Measurements from ENCODE around the gene PSME1.

Gene PSME1

DNA sequence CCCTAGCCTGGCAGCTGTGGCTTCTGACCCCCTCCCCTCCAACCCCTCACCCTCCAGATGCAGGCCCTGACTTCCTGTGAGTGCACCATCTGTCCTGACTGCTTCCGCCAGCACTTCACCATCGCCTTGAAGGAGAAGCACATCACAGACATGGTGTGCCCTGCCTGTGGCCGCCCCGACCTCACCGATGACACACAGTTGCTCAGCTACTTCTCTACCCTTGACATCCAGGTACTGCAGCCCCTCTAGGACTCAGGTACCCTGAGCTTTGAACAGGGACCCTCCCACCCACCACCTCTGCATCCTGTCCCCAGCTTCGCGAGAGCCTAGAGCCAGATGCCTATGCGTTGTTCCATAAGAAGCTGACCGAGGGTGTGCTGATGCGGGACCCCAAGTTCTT, 19.1 kb downstream of the PSME1 start:
- Histone ChIP-seq H3K23ac (ENCODE audit: low read depth, low read length, poor library complexity) (no peak overlapping the region), H2AFZ (ENCODE audit: low read length) (no peak overlapping the region), H2BK120ac (ENCODE audit: low read depth, low read length) (no peak overlapping the region), H3K4me3 (ENCODE audit: low read length in 2 of 2) (no peak overlapping the region), H3K4ac (ENCODE audit: low read length) (no peak overlapping the region), H3K18ac (ENCODE audit: low read length) (no peak overlapping the region), H3K9me3 (replicated peaks in 1 of 2; ENCODE audit: control insufficient read depth in 2 of 2, insufficient read depth in 1 of 2, low read depth in 1 of 2, low read length in 2 of 2) (no peaks in the 10 kb centered on the region), H2AK5ac (ENCODE audit: low read depth, low read length) (no peak overlapping the region), H3K14ac (ENCODE audit: low read length) (no peak overlapping the region), H3K4me1 (ENCODE audit: control insufficient read depth in 2 of 2, insufficient read depth in 1 of 2, low read depth in 1 of 2, low read length in 2 of 2) (no peaks in the 10 kb centered on the region), H3K9ac (ENCODE audit: low read depth, low read length, poor library complexity) (peak overlapping the region; percentile 79), H2BK5ac (ENCODE audit: low read length) (no peak overlapping the region), H4K91ac (ENCODE audit: low read depth, low read length, poor library complexity) (no peak overlapping the region), H3K27ac (replicated peaks; ENCODE audit: low read length) (no peak overlapping the region), H3K27me3 (ENCODE audit: control insufficient read depth in 3 of 3, insufficient read depth in 3 of 3, low read depth in 1 of 3, low read length in 3 of 3) (no peaks in the 10 kb centered on the region), H4K8ac (ENCODE audit: low read depth, low read length) (no peak overlapping the region), H2BK12ac (ENCODE audit: low read length) (no peak overlapping the region), H2BK15ac (ENCODE audit: low read length) (no peak overlapping the region), H3K79me1 (ENCODE audit: low read depth, low read length) (peaks cover 2% of the 10 kb centered on the region), H3K36me3 (replicated peaks in 1 of 2; ENCODE audit: control insufficient read depth in 2 of 2, insufficient read depth in 2 of 2, low read length in 2 of 2) (peaks cover 53 to 84% of the 10 kb centered on the region in 2 donors), H3K4me2 (ENCODE audit: insufficient read depth, low read length, poor library complexity, severe bottlenecking) (no peak overlapping the region)
- no peak for DNase-seq (ENCODE audit: low spot score)
- no CpG with 5 or more reads among the region's 10 CpGs for WGBS, 2 donors (ENCODE audit: extremely low coverage in 2 of 2, insufficient read length in 2 of 2, insufficient replicate concordance in 1 of 2)

DNA sequence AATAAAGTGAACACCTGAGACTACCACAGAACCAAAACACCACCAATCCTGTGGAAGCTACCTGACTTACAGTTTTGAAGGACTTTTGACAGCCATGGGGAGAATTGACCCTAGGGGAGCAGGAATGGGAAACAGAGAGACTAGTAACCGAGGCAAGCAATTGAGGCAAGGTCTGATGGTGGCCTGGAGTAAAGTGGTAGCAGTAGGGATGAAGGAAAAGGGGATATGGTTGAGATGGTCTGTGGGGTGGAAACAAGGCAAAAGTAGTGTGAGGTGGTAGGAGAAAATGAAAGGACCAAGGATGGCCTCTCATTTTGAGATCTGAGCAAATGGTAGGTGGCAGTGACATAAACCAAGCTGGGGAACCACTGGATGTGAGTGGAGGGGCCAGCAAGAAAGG, 20.8 kb downstream of the PSME1 start:
- no CpG with 5 or more reads among the region's 1 CpG for WGBS, 2 donors (ENCODE audit: extremely low coverage in 2 of 2, insufficient read length in 2 of 2, insufficient replicate concordance in 1 of 2)
- Histone ChIP-seq H2BK12ac (ENCODE audit: low read length) (no peak overlapping the region), H3K9ac (ENCODE audit: low read depth, low read length, poor library complexity) (no peak overlapping the region), H3K27ac (replicated peaks; ENCODE audit: low read length) (no peak overlapping the region), H3K4me1 (ENCODE audit: control insufficient read depth in 2 of 2, insufficient read depth in 1 of 2, low read depth in 1 of 2, low read length in 2 of 2) (peaks cover 7 to 9% of the 10 kb centered on the region in 2 donors), H3K27me3 (ENCODE audit: control insufficient read depth in 3 of 3, insufficient read depth in 3 of 3, low read depth in 1 of 3, low read length in 3 of 3) (no peaks in the 10 kb centered on the region), H3K4me2 (ENCODE audit: insufficient read depth, low read length, poor library complexity, severe bottlenecking) (no peak overlapping the region), H3K14ac (ENCODE audit: low read length) (no peak overlapping the region), H2AK5ac (ENCODE audit: low read depth, low read length) (no peak overlapping the region), H4K8ac (ENCODE audit: low read depth, low read length) (no peak overlapping the region), H3K79me1 (ENCODE audit: low read depth, low read length) (no peaks in the 10 kb centered on the region), H3K4ac (ENCODE audit: low read length) (no peak overlapping the region), H4K91ac (ENCODE audit: low read depth, low read length, poor library complexity) (no peak overlapping the region), H2BK5ac (ENCODE audit: low read length) (no peak overlapping the region), H3K9me3 (replicated peaks in 1 of 2; ENCODE audit: control insufficient read depth in 2 of 2, insufficient read depth in 1 of 2, low read depth in 1 of 2, low read length in 2 of 2) (no peaks in the 10 kb centered on the region), H2AFZ (ENCODE audit: low read length) (no peak overlapping the region), H3K4me3 (ENCODE audit: low read length in 2 of 2) (no peak overlapping the region), H2BK120ac (ENCODE audit: low read depth, low read length) (no peak overlapping the region), H2BK15ac (ENCODE audit: low read length) (no peak overlapping the region), H3K18ac (ENCODE audit: low read length) (no peak overlapping the region), H3K23ac (ENCODE audit: low read depth, low read length, poor library complexity) (no peak overlapping the region), H3K36me3 (replicated peaks in 1 of 2; ENCODE audit: control insufficient read depth in 2 of 2, insufficient read depth in 2 of 2, low read length in 2 of 2) (peaks cover 41 to 74% of the 10 kb centered on the region in 2 donors)
- DNase-seq (ENCODE audit: low spot score), result no peak

- H3K36me3 ChIP-seq (replicated peaks in 1 of 2; ENCODE audit: control insufficient read depth in 2 of 2, insufficient read depth in 2 of 2, low read length in 2 of 2), result peaks cover 42 to 70% of the 10 kb centered on the region in 2 donors
- no peak overlapping the region for H2BK120ac ChIP-seq (ENCODE audit: low read depth, low read length)
- no peak overlapping the region for H4K91ac ChIP-seq (ENCODE audit: low read depth, low read length, poor library complexity)
- no peak overlapping the region for H3K4ac ChIP-seq (ENCODE audit: low read length)
- no peak overlapping the region for H3K14ac ChIP-seq (ENCODE audit: low read length)
- peaks cover 7 to 13% of the 10 kb centered on the region in 2 donors for H3K4me1 ChIP-seq (ENCODE audit: control insufficient read depth in 2 of 2, insufficient read depth in 1 of 2, low read depth in 1 of 2, low read length in 2 of 2)
- H4K8ac ChIP-seq (ENCODE audit: low read depth, low read length), result no peak overlapping the region
- no CpG with 5 or more reads among the region's 12 CpGs for WGBS, 2 donors (ENCODE audit: extremely low coverage in 2 of 2, insufficient read length in 2 of 2, insufficient replicate concordance in 1 of 2)
- no peak overlapping the region for H2BK5ac ChIP-seq (ENCODE audit: low read length)
- no peak overlapping the region for H3K4me3 ChIP-seq (ENCODE audit: low read length in 2 of 2)
- no peaks in the 10 kb centered on the region for H3K79me1 ChIP-seq (ENCODE audit: low read depth, low read length)
- H3K9me3 ChIP-seq (replicated peaks in 1 of 2; ENCODE audit: control insufficient read depth in 2 of 2, insufficient read depth in 1 of 2, low read depth in 1 of 2, low read length in 2 of 2), result no peaks in the 10 kb centered on the region
- no peak overlapping the region for H3K23ac ChIP-seq (ENCODE audit: low read depth, low read length, poor library complexity)
- H3K9ac ChIP-seq (ENCODE audit: low read depth, low read length, poor library complexity), result no peak overlapping the region
- no peak overlapping the region for H2AFZ ChIP-seq (ENCODE audit: low read length)
- H3K4me2 ChIP-seq (ENCODE audit: insufficient read depth, low read length, poor library complexity, severe bottlenecking), result no peak overlapping the region
- no peak overlapping the region for H3K18ac ChIP-seq (ENCODE audit: low read length)
- no peak overlapping the region for H2BK12ac ChIP-seq (ENCODE audit: low read length)
- no peak overlapping the region for H3K27ac ChIP-seq (replicated peaks; ENCODE audit: low read length)
- no peak for DNase-seq (ENCODE audit: low spot score)
- H2BK15ac ChIP-seq (ENCODE audit: low read length), result no peak overlapping the region
- no peaks in the 10 kb centered on the region for H3K27me3 ChIP-seq (ENCODE audit: control insufficient read depth in 3 of 3, insufficient read depth in 3 of 3, low read depth in 1 of 3, low read length in 3 of 3)
- no peak overlapping the region for H2AK5ac ChIP-seq (ENCODE audit: low read depth, low read length)
Observed at GRCh38 chr14:24157331-24157730, 21.3 kb downstream of the PSME1 start.

- Histone ChIP-seq H3K36me3 (replicated peaks in 1 of 2; ENCODE audit: control insufficient read depth in 2 of 2, insufficient read depth in 2 of 2, low read length in 2 of 2) (peaks cover 43 to 73% of the 10 kb centered on the region in 2 donors), H3K4ac (ENCODE audit: low read length) (no peak overlapping the region), H2BK5ac (ENCODE audit: low read length) (no peak overlapping the region), H4K91ac (ENCODE audit: low read depth, low read length, poor library complexity) (no peak overlapping the region), H2BK12ac (ENCODE audit: low read length) (no peak overlapping the region), H3K4me3 (ENCODE audit: low read length in 2 of 2) (peak overlapping the region in 1 of 2 donors; percentile 13), H2BK120ac (ENCODE audit: low read depth, low read length) (no peak overlapping the region), H3K4me2 (ENCODE audit: insufficient read depth, low read length, poor library complexity, severe bottlenecking) (no peak overlapping the region), H3K27ac (replicated peaks; ENCODE audit: low read length) (no peak overlapping the region), H3K79me1 (ENCODE audit: low read depth, low read length) (no peaks in the 10 kb centered on the region), H2BK15ac (ENCODE audit: low read length) (no peak overlapping the region), H3K9me3 (replicated peaks in 1 of 2; ENCODE audit: control insufficient read depth in 2 of 2, insufficient read depth in 1 of 2, low read depth in 1 of 2, low read length in 2 of 2) (no peaks in the 10 kb centered on the region), H4K8ac (ENCODE audit: low read depth, low read length) (no peak overlapping the region), H3K14ac (ENCODE audit: low read length) (no peak overlapping the region), H3K4me1 (ENCODE audit: control insufficient read depth in 2 of 2, insufficient read depth in 1 of 2, low read depth in 1 of 2, low read length in 2 of 2) (peaks cover 7 to 13% of the 10 kb centered on the region in 2 donors), H3K23ac (ENCODE audit: low read depth, low read length, poor library complexity) (no peak overlapping the region), H3K9ac (ENCODE audit: low read depth, low read length, poor library complexity) (no peak overlapping the region), H2AK5ac (ENCODE audit: low read depth, low read length) (no peak overlapping the region), H3K27me3 (ENCODE audit: control insufficient read depth in 3 of 3, insufficient read depth in 3 of 3, low read depth in 1 of 3, low read length in 3 of 3) (no peaks in the 10 kb centered on the region), H2AFZ (ENCODE audit: low read length) (no peak overlapping the region), H3K18ac (ENCODE audit: low read length) (no peak overlapping the region)
- no peak for DNase-seq (ENCODE audit: low spot score)
- WGBS, 2 donors (ENCODE audit: extremely low coverage in 2 of 2, insufficient read length in 2 of 2, insufficient replicate concordance in 1 of 2), result no CpG with 5 or more reads among the region's 11 CpGs
Observed at GRCh38 chr14:24159777-24160498, 23.9 kb downstream of the PSME1 start.

Measured in neuronal stem cell (in vitro differentiated cells).